ENCODE measurements around the gene USP5.

Gene USP5

DNA sequence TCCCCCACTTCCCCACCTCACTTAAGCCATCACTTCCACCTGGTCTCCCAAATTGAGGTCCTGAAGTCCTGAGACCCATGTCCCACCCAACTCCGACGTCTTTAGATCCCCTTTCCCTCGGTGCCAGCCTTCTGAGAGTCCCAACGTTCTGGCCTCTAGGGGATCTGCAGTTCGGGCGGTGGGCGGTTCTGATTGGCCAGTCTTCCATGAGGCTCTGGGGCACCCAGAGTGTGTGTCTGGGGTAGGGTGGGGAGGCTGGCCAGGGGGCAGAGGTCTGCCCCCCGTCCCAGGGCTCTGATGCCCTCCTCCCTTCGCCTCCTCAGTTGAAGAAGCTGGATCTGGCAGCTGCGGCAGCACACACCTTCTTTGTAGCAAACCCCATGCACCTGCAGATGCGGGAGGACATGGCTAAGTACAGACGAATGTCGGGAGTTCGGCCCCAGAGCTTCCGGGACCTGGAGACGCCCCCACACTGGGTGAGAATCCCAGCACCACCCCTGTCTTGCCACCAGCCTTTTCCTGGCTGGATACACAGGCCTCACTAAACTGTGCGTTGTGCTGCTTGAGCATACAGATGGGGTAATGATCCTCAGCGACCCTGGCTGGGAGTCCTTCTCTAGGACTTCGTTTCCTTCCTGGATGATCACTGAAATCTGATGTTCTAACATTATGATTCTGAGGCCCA lies 22.3 kb upstream of the USP5 start:
- H3K4me3 ChIP-seq, result peak overlapping the region; percentile 93
- peaks cover 5% of the 10 kb centered on the region; the same call in 1 of the 2 replicates for H3K36me3 ChIP-seq (ENCODE audit: insufficient read depth, low read length)
- no peaks in the 10 kb centered on the region for H3K9me3 ChIP-seq (ENCODE audit: low read depth, low read length)
- no peak for DNase-seq (ENCODE audit: low read depth, low spot score)
- TF ChIP-seq POLR2AphosphoS5 (IDR thresholded peaks at IDR 0.05; ENCODE audit: borderline replicate concordance, low read depth, low read length), result 0 out of 2 replicates have a peak, but pooled peaks have one; percentile 18
- TF ChIP-seq FOXP2 (optimal IDR thresholded peaks at IDR 0.05; ENCODE audit: control extremely low read depth, extremely low read length, insufficient read depth), result no peak
- no peak for TF ChIP-seq EZH2 (IDR thresholded peaks at IDR 0.05)
- peak overlapping the region; percentile 72 for H3K9ac ChIP-seq (ENCODE audit: insufficient read length)
- no peak overlapping the region for H3K27ac ChIP-seq

DNA sequence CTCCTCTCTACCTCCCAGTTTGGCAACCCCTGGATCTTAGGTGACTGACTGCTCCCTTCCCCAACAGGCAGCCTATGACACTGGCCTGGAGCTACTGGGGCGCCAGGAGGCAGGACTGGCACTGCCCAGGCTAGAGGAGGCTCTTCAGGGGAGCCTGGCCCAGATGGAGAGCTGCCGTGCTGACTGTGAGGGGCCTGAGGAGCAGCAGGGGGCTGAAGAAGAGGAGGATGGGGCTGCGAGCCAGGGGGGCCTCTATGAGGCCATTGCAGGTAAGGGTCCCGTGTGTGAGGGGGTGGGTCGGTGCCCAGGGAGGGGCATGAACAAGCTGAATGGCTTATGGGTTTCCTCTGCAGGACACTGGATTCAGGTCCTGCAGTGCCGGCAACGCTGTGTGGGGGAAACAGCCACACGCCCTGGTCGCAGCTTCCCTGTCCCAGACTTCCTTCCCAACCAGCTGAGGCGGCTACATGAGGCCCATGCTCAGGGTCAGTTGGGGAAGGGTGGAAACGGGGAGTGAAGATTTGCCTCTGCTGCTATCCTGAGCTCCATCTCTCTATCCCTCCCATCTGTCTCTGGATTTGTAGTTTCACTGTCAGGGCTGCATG lies 21.6 kb upstream of the USP5 start:
- no peak overlapping the region for H3K9ac ChIP-seq (ENCODE audit: insufficient read length)

DNA sequence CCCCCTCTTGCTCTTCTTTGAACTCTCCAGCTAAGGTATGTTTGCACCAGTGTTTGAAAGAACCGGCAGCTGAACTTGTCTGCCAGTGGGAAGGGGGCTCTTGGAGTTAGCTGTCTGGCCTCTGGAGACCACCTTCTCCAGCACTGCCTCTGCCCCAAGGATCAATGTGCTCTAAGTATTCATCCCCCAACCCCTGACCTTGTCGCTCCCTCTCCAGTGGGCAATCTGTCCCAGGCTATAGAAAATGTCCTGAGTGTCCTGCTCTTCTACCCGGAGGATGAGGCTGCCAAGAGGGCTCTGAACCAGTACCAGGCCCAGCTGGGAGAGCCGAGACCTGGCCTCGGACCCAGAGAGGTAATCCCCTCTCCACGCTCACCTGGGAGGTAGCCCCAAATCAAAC lies 21.0 kb upstream of the USP5 start:
- Histone ChIP-seq H3K9me3 (ENCODE audit: low read depth, low read length) (no peaks in the 10 kb centered on the region), H3K4me3 (no peak overlapping the region), H3K9ac (ENCODE audit: insufficient read length) (no peak overlapping the region), H3K27ac (no peak overlapping the region), H3K36me3 (ENCODE audit: insufficient read depth, low read length) (peaks cover 5% of the 10 kb centered on the region; the same call in 1 of the 2 replicates)
- no peak for DNase-seq (ENCODE audit: low read depth, low spot score)
- TF ChIP-seq FOXP2 (optimal IDR thresholded peaks at IDR 0.05; ENCODE audit: control extremely low read depth, extremely low read length, insufficient read depth) (no peak), EZH2 (IDR thresholded peaks at IDR 0.05) (no peak), POLR2AphosphoS5 (IDR thresholded peaks at IDR 0.05; ENCODE audit: borderline replicate concordance, low read depth, low read length) (no peak)

More for the DNA sequence above, 21.6 kb upstream of the USP5 start:
- Histone ChIP-seq H3K36me3 (ENCODE audit: insufficient read depth, low read length) (peaks cover 5% of the 10 kb centered on the region; the same call in 1 of the 2 replicates), H3K27ac (no peak overlapping the region), H3K9me3 (ENCODE audit: low read depth, low read length) (no peaks in the 10 kb centered on the region), H3K4me3 (no peak overlapping the region)
- no peak for DNase-seq (ENCODE audit: low read depth, low spot score)
- TF ChIP-seq POLR2AphosphoS5 (IDR thresholded peaks at IDR 0.05; ENCODE audit: borderline replicate concordance, low read depth, low read length) (no peak), FOXP2 (optimal IDR thresholded peaks at IDR 0.05; ENCODE audit: control extremely low read depth, extremely low read length, insufficient read depth) (no peak), EZH2 (IDR thresholded peaks at IDR 0.05) (no peak)

DNA sequence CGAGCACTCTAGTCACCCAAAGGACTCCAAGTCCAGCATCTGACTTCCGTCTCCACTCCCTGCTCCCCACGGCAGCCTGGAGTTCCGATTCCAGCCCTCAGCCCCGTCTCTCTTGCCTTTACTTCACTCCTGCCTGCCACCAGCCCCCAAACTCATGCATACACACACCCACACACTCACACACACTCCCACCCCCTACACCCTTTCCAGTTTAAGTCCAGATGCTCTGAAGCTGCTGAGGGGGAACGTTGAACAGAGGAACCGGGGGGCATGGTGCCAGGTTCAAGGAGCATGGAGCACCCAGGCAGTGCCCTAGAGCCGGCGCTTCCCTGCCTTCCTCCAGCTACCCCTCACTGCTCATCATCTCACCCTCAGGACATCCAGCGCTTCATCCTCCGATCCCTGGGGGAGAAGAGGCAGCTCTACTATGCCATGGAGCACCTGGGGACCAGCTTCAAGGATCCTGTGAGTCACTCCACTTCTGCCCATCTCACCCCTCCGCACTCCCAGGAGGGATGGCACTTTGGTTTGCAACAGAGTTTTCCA lies 20.4 kb upstream of the USP5 start:
- H3K36me3 ChIP-seq (ENCODE audit: insufficient read depth, low read length), result peaks cover 5% of the 10 kb centered on the region; the same call in 1 of the 2 replicates
- no peak overlapping the region for H3K9ac ChIP-seq (ENCODE audit: insufficient read length)
- H3K9me3 ChIP-seq (ENCODE audit: low read depth, low read length), result no peaks in the 10 kb centered on the region
- H3K4me3 ChIP-seq, result no peak overlapping the region
- TF ChIP-seq EZH2 (IDR thresholded peaks at IDR 0.05), result no peak
- no peak for TF ChIP-seq POLR2AphosphoS5 (IDR thresholded peaks at IDR 0.05; ENCODE audit: borderline replicate concordance, low read depth, low read length)
- no peak for TF ChIP-seq FOXP2 (optimal IDR thresholded peaks at IDR 0.05; ENCODE audit: control extremely low read depth, extremely low read length, insufficient read depth)
- H3K27ac ChIP-seq, result no peak overlapping the region
- DNase-seq (ENCODE audit: low read depth, low spot score), result no peak

DNA sequence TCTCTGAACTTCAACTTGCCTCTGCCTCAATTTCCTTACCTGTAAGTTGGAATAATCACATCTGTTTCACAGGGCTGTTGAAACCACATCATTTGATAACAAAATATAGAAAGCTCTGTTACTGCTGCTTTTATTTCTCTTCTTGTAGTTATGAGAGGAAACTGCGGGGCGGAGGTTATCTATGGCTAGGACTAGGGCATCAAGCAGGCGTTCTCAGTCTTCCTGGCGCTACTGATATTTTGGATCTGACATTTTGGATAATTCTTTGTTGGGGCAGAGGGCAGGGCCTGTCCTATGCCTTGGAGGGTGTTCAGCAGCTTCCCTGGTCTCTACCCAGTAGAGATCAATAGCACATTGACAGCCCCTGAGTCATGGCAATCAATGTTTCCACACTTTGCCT lies 19.8 kb upstream of the USP5 start:
- DNase-seq (ENCODE audit: low read depth, low spot score), result no peak
- Histone ChIP-seq H3K27ac (no peak overlapping the region), H3K36me3 (ENCODE audit: insufficient read depth, low read length) (peaks cover 5% of the 10 kb centered on the region; the same call in 1 of the 2 replicates), H3K9ac (ENCODE audit: insufficient read length) (no peak overlapping the region), H3K9me3 (ENCODE audit: low read depth, low read length) (no peaks in the 10 kb centered on the region), H3K4me3 (no peak overlapping the region)
- TF ChIP-seq POLR2AphosphoS5 (IDR thresholded peaks at IDR 0.05; ENCODE audit: borderline replicate concordance, low read depth, low read length) (no peak), EZH2 (IDR thresholded peaks at IDR 0.05) (no peak), FOXP2 (optimal IDR thresholded peaks at IDR 0.05; ENCODE audit: control extremely low read depth, extremely low read length, insufficient read depth) (no peak)

DNA sequence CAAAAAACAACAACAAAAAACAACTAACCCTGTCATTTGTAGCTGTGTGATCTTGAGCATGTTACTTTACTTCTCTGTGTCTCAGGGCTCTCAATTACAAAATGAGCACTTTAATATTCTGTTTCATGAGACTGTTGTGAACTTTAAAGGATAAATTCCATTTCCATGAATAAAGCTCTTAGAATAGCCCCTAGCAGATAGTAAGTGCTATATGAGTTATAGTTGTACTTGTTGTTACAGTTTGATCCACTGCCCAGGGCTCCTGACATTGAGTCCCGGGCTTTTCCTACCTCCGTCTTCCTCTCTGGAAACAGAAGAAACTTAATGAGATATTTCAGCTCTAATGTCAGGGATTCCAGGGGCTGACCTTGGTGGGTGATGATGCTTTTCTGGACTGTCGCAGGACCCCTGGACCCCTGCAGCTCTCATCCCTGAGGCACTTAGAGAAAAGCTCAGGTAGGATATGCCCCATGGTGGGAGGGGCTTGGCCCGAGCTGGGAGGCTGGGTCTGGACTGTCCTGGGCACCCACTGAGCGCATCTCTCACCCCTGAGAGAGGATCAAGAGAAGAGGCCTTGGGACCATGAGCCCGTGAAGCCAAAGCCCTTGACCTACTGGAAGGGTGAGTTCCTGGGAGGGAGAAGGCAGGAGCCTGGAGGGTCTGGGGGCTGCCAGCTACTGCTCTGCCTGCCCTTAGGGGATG lies 18.6 kb upstream of the USP5 start:
- H3K36me3 ChIP-seq (ENCODE audit: insufficient read depth, low read length), result peaks cover 5% of the 10 kb centered on the region; the same call in 1 of the 2 replicates
- H3K27ac ChIP-seq, result no peak overlapping the region
- TF ChIP-seq EZH2 (IDR thresholded peaks at IDR 0.05) (no peak), POLR2AphosphoS5 (IDR thresholded peaks at IDR 0.05; ENCODE audit: borderline replicate concordance, low read depth, low read length) (no peak), FOXP2 (optimal IDR thresholded peaks at IDR 0.05; ENCODE audit: control extremely low read depth, extremely low read length, insufficient read depth) (no peak)
- no peak overlapping the region for H3K9ac ChIP-seq (ENCODE audit: insufficient read length)
- no peak for DNase-seq (ENCODE audit: low read depth, low spot score)
- no peaks in the 10 kb centered on the region for H3K9me3 ChIP-seq (ENCODE audit: low read depth, low read length)
- H3K4me3 ChIP-seq, result no peak overlapping the region

DNA sequence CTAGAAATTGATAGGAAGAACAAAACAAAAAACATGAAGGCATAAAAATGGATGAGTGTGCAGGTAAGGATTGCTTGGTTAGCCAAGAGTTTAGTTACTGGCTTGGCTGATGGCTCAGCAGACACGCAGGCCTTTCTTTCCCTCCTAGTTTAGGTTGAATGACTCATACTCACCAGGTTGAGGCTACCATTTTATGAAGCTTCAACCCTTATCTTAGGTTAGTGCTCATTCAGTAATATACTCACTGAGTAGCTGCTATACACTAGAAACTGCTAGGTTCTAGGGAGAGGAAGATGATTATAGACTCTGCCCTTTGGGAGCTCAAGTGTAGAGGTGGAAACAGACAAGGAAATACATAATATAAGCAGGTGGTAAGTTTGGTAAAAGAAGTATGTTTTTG lies 17.7 kb upstream of the USP5 start:
- H3K36me3 ChIP-seq (ENCODE audit: insufficient read depth, low read length), result peaks cover 5% of the 10 kb centered on the region; the same call in 1 of the 2 replicates
- H3K9me3 ChIP-seq (ENCODE audit: low read depth, low read length), result no peaks in the 10 kb centered on the region
- DNase-seq (ENCODE audit: low read depth, low spot score), result no peak
- TF ChIP-seq EZH2 (IDR thresholded peaks at IDR 0.05) (no peak), POLR2AphosphoS5 (IDR thresholded peaks at IDR 0.05; ENCODE audit: borderline replicate concordance, low read depth, low read length) (no peak), FOXP2 (optimal IDR thresholded peaks at IDR 0.05; ENCODE audit: control extremely low read depth, extremely low read length, insufficient read depth) (no peak)
- no peak overlapping the region for H3K4me3 ChIP-seq
- H3K27ac ChIP-seq, result no peak overlapping the region
- H3K9ac ChIP-seq (ENCODE audit: insufficient read length), result no peak overlapping the region

DNA sequence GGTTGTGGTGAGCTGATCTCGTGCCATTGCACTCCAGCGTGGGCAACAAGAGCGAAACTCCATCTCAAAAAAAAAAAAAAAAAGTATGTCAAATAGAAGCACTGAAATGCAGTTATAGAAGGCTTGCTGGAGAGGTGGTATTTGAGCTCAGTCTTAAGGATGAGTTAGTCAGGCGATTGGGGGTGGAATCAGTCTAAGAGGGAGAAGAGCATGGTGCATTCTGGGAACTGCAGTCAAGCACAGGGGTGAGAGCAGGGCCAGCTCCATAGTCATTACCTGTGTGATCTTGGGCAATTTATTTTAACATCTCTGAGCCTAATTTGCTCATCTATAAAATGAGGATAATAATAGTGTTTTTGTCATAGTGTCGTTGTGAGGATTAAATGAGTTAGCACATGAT lies 17.1 kb upstream of the USP5 start:
- no peak for DNase-seq (ENCODE audit: low read depth, low spot score)

More for the DNA sequence above, 17.1 kb upstream of the USP5 start:
- TF ChIP-seq FOXP2 (optimal IDR thresholded peaks at IDR 0.05; ENCODE audit: control extremely low read depth, extremely low read length, insufficient read depth) (no peak), POLR2AphosphoS5 (IDR thresholded peaks at IDR 0.05; ENCODE audit: borderline replicate concordance, low read depth, low read length) (no peak), EZH2 (IDR thresholded peaks at IDR 0.05) (no peak)
- Histone ChIP-seq H3K27ac (no peak overlapping the region), H3K9ac (ENCODE audit: insufficient read length) (no peak overlapping the region), H3K9me3 (ENCODE audit: low read depth, low read length) (no peaks in the 10 kb centered on the region), H3K36me3 (ENCODE audit: insufficient read depth, low read length) (peaks cover 5% of the 10 kb centered on the region; the same call in 1 of the 2 replicates), H3K4me3 (no peak overlapping the region)

Data from SK-N-MC (cell line).